B cell (primary cell): ENCODE measurements around the gene ZNF320. TPM values are rescaled to one million over a fixed set of nuclear protein-coding genes. Genes with fewer than 3 reads are reported as not detected.

ENCODE experiments used
- ATAC-seq: fragments of 200-7000 bp; cut with Tn5 transposase; one replicate; pipeline ENCODE4 v1.10.0; 2021; ENCODE audit warnings: low read depth, mild to moderate bottlenecking, moderate number of reproducible peaks, moderate library complexity
- CTCF ChIA-PET: fragments of 350-600 bp; sonication (Branson Sonifier 250); formaldehyde crosslinking; loops from one replicate; lab custom pipeline; 2021; ENCODE audit warnings: antibody characterized with exemption, inconsistent platforms; lab: Charles Lee
- POLR2A ChIA-PET: fragments of 350-600 bp; sonication (Branson Sonifier 250); formaldehyde crosslinking; loops from one replicate; lab custom pipeline; 2021; ENCODE audit warnings: antibody characterized with exemption; lab: Charles Lee
- DNase-seq: peaks from one replicate; pipeline ENCODE4 v3.0.0; 2013
- H2AFZ ChIP-seq: 2 replicates; pipeline ENCODE4 v1.6.1; 2012; ENCODE audit warnings: mild to moderate bottlenecking, low read depth, low read length; ENCODE audit not compliant: insufficient read depth, poor library complexity, severe bottlenecking
- H3K27ac ChIP-seq, 2 donors: 1 replicate in 1 of 2; 2 replicates in 1 of 2; pipeline ENCODE4 v1.5.1; 2012 to 2013; ENCODE audit warnings: low read length in 2 of 2, mild to moderate bottlenecking in 2 of 2, moderate library complexity in 1 of 2
- H3K27me3 ChIP-seq, 4 experiments: fragments of 200-600 bp in 1 of 4; sonication (generic) in 1 of 4; replicated peaks in 1 of 4; 1 replicate in 2 of 4; 2 replicates in 2 of 4; pipeline versions ENCODE4 v1.6.1 to v1.7.0; 2013 to 2016; ENCODE audit warnings: low read length in 3 of 4, mild to moderate bottlenecking in 2 of 4, mixed read lengths in 1 of 4, moderate library complexity in 1 of 4; ENCODE audit not compliant: insufficient read depth in 4 of 4, control insufficient read depth in 3 of 4; ENCODE audit errors: control extremely low read depth in 1 of 4
- H3K36me3 ChIP-seq, 2 experiments: replicated peaks in 1 of 2; 1 replicate in 1 of 2; 2 replicates in 1 of 2; pipeline versions ENCODE4 v1.6.1 to v1.7.1; 2013; ENCODE audit warnings: low read length in 1 of 2; ENCODE audit not compliant: insufficient read depth in 2 of 2, control insufficient read depth in 1 of 2; ENCODE audit errors: control extremely low read depth in 1 of 2, extremely low read depth in 1 of 2
- H3K4me1 ChIP-seq, 2 donors: fragments of 200-600 bp in 1 of 2; sonication (generic) in 1 of 2; 1 replicate in 1 of 2; 2 replicates in 1 of 2; pipeline versions ENCODE4 v1.5.1 to v1.6.1; 2013 to 2017; ENCODE audit warnings: low read length in 2 of 2; ENCODE audit not compliant: control insufficient read depth in 2 of 2, insufficient read depth in 2 of 2
- H3K4me2 ChIP-seq: replicated peaks from 2 replicates; pipeline ENCODE3; 2012; ENCODE audit warnings: mild to moderate bottlenecking, low read depth, low read length; ENCODE audit not compliant: poor library complexity, severe bottlenecking
- H3K4me3 ChIP-seq, 5 experiments: fragments of 200-600 bp in 1 of 5; sonication (generic) in 1 of 5; 1 replicate in 3 of 5; 2 replicates in 2 of 5; pipeline versions ENCODE4 v1.5.1 to v1.7.0; 2011 to 2016; ENCODE audit warnings: low read length in 4 of 5, mild to moderate bottlenecking in 4 of 5, low read depth in 2 of 5, control low read depth in 1 of 5, moderate library complexity in 1 of 5; ENCODE audit not compliant: insufficient read depth in 1 of 5; ENCODE audit errors: control extremely low read depth in 1 of 5, extremely low read depth in 1 of 5
- H3K79me2 ChIP-seq: fragments of 200-600 bp; sonication (generic); one replicate; pipeline ENCODE4 v1.6.0; 2016; ENCODE audit warnings: low read length; ENCODE audit not compliant: control insufficient read depth, insufficient read depth
- H3K9ac ChIP-seq: fragments of 200-600 bp; sonication (generic); 2 replicates; pipeline ENCODE4 v1.6.1; 2017; ENCODE audit warnings: mild to moderate bottlenecking, low read length, moderate library complexity
- H3K9me3 ChIP-seq, 3 donors: one replicate each; pipeline versions ENCODE4 v1.6.1 to v1.7.1; 2013; ENCODE audit warnings: low read length in 2 of 3; ENCODE audit not compliant: control insufficient read depth in 2 of 3, insufficient read depth in 1 of 3; ENCODE audit errors: control extremely low read depth in 1 of 3
- H4K20me1 ChIP-seq: 2 replicates; pipeline ENCODE4 v1.6.0; 2012; ENCODE audit warnings: mild to moderate bottlenecking, low read length; ENCODE audit not compliant: insufficient read depth, control insufficient read depth, poor library complexity, severe bottlenecking
- H3K27ac Mint-ChIP-seq: one replicate; pipeline ENCODE4 v1.8.0; 2021; ENCODE audit warnings: mixed read lengths
- H3K27me3 Mint-ChIP-seq: one replicate; pipeline ENCODE4 v1.8.0; 2021; ENCODE audit warnings: mixed read lengths
- H3K4me1 Mint-ChIP-seq: one replicate; pipeline ENCODE4 v1.8.0; 2021; ENCODE audit warnings: mixed read lengths
- H3K4me3 Mint-ChIP-seq: one replicate; pipeline ENCODE4 v1.8.0; 2021; ENCODE audit warnings: mixed read lengths
- H3K9me3 Mint-ChIP-seq: one replicate; pipeline ENCODE4 v1.8.0; 2022; ENCODE audit warnings: mixed read lengths; ENCODE audit not compliant: insufficient read depth
- CTCF ChIP-seq: fragments of 200-600 bp; IDR thresholded peaks from one replicate; pipeline ENCODE4 v1.8.0; 2022; ENCODE audit warnings: antibody characterized with exemption, mild to moderate bottlenecking
- EZH2 ChIP-seq: IDR thresholded peaks from 2 replicates; pipeline ENCODE4 v1.6.1; 2012; ENCODE audit warnings: borderline replicate concordance, low read depth, mild to moderate bottlenecking, moderate library complexity, low read length; ENCODE audit not compliant: insufficient read depth, poor library complexity, severe bottlenecking
- WGBS: methylation state at CpG from one replicate; pipeline ENCODE4 v1.1.5; 2013; ENCODE audit warnings: missing lambda C conversion rate; ENCODE audit not compliant: insufficient coverage; 5-methylcytosine and 5-hydroxymethylcytosine counted together
- intact Hi-C: fragments of 100-400 bp; cut with micrococcal nuclease; formaldehyde crosslinking; loops from one replicate; pipeline ENCODE4 v1.10.0; 2022
- polyA plus RNA-seq: library from polyadenylated mRNA; depleted of rRNA; stranded (reverse); fragments of >200 nt; gene quantifications from 2 replicates; pipeline ENCODE4 v1.2.3, GENCODE V29; 2012
- total RNA-seq, 2 donors: library from RNA; stranded (reverse); fragments of 120-200 nt in 1 of 2; gene quantifications; 1 replicate in 1 of 2; 2 replicates in 1 of 2; pipeline versions ENCODE4 v1.2.3 to v1.2.4, GENCODE V29; 2013 to 2022

ZNF320 gene
- total and polyA plus RNA-seq, 2 donors (not counting 1 experiment from before 2014, with no cell fraction given): 14.5 to 33.1 TPM

GRCh38 chr19:52946322-52947310 lies 49.2 kb upstream of the ZNF320 start:
- intact Hi-C loops: loop anchor here (10.0 kb wide), 1 partner anchor 418 kb away; the partner anchor contains the start of gene ZNF525
- peaks cover 3 to 11% of the 10 kb centered on the region in 2 donors for H3K4me1 ChIP-seq

More at GRCh38 chr19:52946322-52947310, 49.2 kb upstream of the ZNF320 start:
- Mint-ChIP-seq H3K9me3 (peaks cover 16% of the 10 kb centered on the region), H3K27me3 (no peaks in the 10 kb centered on the region), H3K27ac (no peak overlapping the region), H3K4me1 (peaks cover 10% of the 10 kb centered on the region), H3K4me3 (no peak overlapping the region)
- Histone ChIP-seq H3K36me3 (peaks cover 10 to 18% of the 10 kb centered on the region in 2 experiments), H3K9me3 (peaks cover 15 to 56% (median 54%) of the 10 kb centered on the region in 3 donors), H3K4me3 (no peak overlapping the region), H3K79me2 (peaks cover 12% of the 10 kb centered on the region), H3K4me2 (no peak overlapping the region), H2AFZ (no peak overlapping the region), H3K27ac (no peak overlapping the region), H3K9ac (no peak overlapping the region), H3K27me3 (no peaks in the 10 kb centered on the region), H4K20me1 (no peaks in the 10 kb centered on the region)
- TF ChIP-seq EZH2 (no peak), CTCF (no peak)
- WGBS: 77% methylated on average over 26 of the region's 39 CpGs
- CTCF ChIA-PET: interaction anchor here (1.0 kb wide), 1 partner anchor 10 kb away, joined by 3 read pairs; no protein-coding TSS in a partner anchor
- POLR2A ChIA-PET: no interaction called here
- DNase-seq: no peak
- ATAC-seq: no peak
